ENCODE results near the gene GALC. TPM values are rescaled to one million over a fixed set of nuclear protein-coding genes. Genes with fewer than 3 reads are reported as not detected.

GALC gene
- total and polyA plus RNA-seq, 10 donors, result 3.8 to 61.7 (median 35.9) TPM

DNA sequence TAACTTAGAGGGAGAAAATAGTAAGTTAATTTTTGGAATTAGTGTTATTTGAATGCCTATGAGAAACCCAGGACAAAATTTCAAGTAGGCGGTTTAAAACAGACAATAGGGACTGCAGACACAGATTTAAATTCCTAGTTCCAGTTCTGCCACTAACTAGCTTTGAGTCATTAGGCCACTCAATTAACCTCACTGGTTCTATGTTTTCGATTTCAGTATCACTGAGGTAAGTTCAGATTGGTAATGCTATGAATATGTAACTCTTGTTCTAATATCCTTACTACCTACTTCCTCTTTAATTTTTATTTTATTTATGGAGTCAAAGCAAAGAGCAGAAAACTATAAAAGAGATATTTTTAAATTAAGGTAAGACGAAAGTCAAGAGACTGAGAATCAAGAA lies 52.6 kb downstream of the GALC start:
- no peak for DNase-seq
- H3K27ac ChIP-seq, result no peak overlapping the region
- H3K4me3 ChIP-seq, result no peak overlapping the region
- intact Hi-C loops (cut with DNase I; ENCODE audit: low total_unique reads), result loop anchor here (10.0 kb wide), 1 partner anchor 74 kb away; no protein-coding TSS in a partner anchor
- no peaks in the 10 kb centered on the region for H3K27me3 ChIP-seq (replicated peaks in 1 of 7)
- peaks cover 0 to 4% (median 0%) of the 10 kb centered on the region in 6 donors for H3K4me1 ChIP-seq
- H3K36me3 ChIP-seq, result peaks cover 0 to 95% (median 30%) of the 10 kb centered on the region in 6 donors
- WGBS, 5 donors, result 76 to 90% (median 83%) methylated on average over 3 of the region's 3 CpGs
- H3K9me3 ChIP-seq, result no peaks in the 10 kb centered on the region
- TF ChIP-seq POLR2AphosphoS5 (IDR thresholded peaks at IDR 0.05) (no peak), POLR2A (IDR thresholded peaks at IDR 0.05) (no peak)
- TF ChIP-seq, protein P1, sequence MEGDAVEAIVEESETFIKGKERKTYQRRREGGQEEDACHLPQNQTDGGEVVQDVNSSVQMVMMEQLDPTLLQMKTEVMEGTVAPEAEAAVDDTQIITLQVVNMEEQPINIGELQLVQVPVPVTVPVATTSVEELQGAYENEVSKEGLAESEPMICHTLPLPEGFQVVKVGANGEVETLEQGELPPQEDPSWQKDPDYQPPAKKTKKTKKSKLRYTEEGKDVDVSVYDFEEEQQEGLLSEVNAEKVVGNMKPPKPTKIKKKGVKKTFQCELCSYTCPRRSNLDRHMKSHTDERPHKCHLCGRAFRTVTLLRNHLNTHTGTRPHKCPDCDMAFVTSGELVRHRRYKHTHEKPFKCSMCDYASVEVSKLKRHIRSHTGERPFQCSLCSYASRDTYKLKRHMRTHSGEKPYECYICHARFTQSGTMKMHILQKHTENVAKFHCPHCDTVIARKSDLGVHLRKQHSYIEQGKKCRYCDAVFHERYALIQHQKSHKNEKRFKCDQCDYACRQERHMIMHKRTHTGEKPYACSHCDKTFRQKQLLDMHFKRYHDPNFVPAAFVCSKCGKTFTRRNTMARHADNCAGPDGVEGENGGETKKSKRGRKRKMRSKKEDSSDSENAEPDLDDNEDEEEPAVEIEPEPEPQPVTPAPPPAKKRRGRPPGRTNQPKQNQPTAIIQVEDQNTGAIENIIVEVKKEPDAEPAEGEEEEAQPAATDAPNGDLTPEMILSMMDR (IDR thresholded peaks at IDR 0.05 in 8 of 11, conservative IDR thresholded peaks at IDR 0.05 in 3 of 11), result no peak

DNA sequence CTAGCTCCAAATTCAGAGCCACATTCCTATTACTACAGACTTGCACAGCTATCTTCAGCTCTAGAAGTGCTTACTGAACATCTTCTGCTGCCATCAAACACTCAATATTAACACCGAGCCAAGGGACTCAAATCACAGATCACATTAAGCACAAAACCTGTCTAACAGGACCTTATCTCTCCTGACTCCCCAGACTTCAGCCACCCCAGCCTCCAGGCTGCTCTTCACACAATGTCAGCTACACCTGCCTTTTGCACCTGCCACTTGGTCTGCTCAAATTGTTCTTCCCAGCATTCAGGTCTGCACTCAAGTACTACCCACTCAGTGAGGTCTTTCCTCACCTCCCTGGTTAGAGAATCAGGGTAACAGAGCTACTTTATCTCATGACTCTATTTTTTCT lies 57.1 kb downstream of the GALC start:
- intact Hi-C loops (cut with DNase I; ENCODE audit: low total_unique reads), result no loop called here
- Histone ChIP-seq H3K9me3 (no peaks in the 10 kb centered on the region), H3K27me3 (replicated peaks in 1 of 7) (no peaks in the 10 kb centered on the region), H3K4me1 (no peaks in the 10 kb centered on the region), H3K27ac (no peak overlapping the region), H3K36me3 (peaks cover 2 to 83% (median 19%) of the 10 kb centered on the region in 6 donors), H3K4me3 (no peak overlapping the region)
- no peak for DNase-seq
- 91 to 100% (median 100%) methylated on average over 1 of the region's 1 CpG for WGBS, 5 donors
- TF ChIP-seq POLR2AphosphoS5 (IDR thresholded peaks at IDR 0.05), result no peak
- TF ChIP-seq, protein P1 (IDR thresholded peaks at IDR 0.05 in 8 of 11, conservative IDR thresholded peaks at IDR 0.05 in 3 of 11), result no peak
- no peak for TF ChIP-seq POLR2A (IDR thresholded peaks at IDR 0.05)

DNA sequence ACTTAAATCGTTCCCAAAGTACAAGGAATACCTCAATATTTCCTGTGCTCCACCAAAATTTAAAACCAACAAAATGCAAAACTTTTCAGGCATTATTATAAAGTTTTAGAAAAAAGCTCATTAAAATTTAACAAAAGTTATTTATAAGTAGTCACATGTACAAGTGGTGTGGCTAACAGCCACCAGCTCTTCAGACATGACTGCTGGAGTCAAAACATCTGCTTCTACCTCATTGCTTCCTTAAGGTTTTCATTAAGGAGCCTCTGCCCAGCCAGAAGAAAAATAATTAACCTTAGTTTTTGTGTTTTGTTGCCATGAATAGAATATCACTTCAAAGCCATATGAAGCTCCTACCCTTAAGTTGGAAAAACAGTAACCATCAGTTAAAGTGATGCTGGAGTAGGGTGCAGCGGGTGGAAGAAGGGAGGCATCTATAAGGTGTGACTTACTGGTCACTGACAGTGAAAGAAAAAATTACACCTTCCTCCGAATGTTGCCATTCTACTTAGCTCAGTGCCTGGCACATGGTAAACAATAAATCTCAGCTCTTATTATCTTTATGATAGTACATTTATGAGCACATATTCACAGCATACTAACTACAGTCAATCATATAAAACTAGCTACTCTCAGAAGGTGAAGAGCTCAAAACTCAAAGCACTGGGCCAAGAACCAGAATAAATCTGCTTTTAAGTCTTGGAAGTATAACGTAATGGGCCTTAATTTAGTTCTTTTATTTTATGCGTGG lies 57.7 kb downstream of the GALC start:
- TF ChIP-seq POLR2AphosphoS5 (IDR thresholded peaks at IDR 0.05) (no peak), POLR2A (IDR thresholded peaks at IDR 0.05) (no peak)
- TF ChIP-seq, protein P1 (IDR thresholded peaks at IDR 0.05 in 8 of 11, conservative IDR thresholded peaks at IDR 0.05 in 3 of 11), result no peak
- WGBS, 5 donors, result 36 to 51% (median 50%) methylated on average over 5 of the region's 5 CpGs
- DNase-seq, result no peak
- Histone ChIP-seq H3K27me3 (replicated peaks in 1 of 7) (no peaks in the 10 kb centered on the region), H3K4me1 (no peaks in the 10 kb centered on the region), H3K27ac (no peak overlapping the region), H3K4me3 (no peak overlapping the region), H3K36me3 (peaks cover 2 to 77% (median 17%) of the 10 kb centered on the region in 6 donors), H3K9me3 (no peaks in the 10 kb centered on the region)
- intact Hi-C loops (cut with DNase I; ENCODE audit: low total_unique reads), result no loop called here

DNA sequence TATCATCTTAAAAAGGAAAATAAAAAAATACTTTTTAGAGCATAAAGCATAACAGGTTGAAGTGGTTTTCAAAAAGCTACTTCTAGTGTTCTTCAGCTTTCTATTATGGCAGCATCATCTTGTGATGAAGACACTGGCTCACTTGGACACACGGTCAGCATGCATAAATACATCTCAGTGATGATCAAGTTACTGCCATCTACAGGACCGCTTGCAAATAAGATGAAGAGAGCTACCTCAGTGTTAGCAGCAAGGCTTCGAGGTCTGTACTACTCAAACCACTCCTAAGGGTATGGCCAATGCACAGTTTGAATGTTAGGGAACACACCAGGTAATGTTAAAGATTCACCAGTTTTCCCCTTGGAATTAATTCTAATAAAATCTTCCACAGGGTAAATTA lies 58.8 kb downstream of the GALC start:
- DNase-seq, result no peak
- TF ChIP-seq POLR2AphosphoS5 (IDR thresholded peaks at IDR 0.05), result no peak
- TF ChIP-seq POLR2A (IDR thresholded peaks at IDR 0.05), result no peak
- TF ChIP-seq, protein P1 (IDR thresholded peaks at IDR 0.05 in 8 of 11, conservative IDR thresholded peaks at IDR 0.05 in 3 of 11), result no peak
- intact Hi-C loops (cut with DNase I; ENCODE audit: low total_unique reads), result no loop called here
- Histone ChIP-seq H3K4me3 (no peak overlapping the region), H3K27ac (no peak overlapping the region), H3K36me3 (peaks cover 2 to 66% (median 14%) of the 10 kb centered on the region in 6 donors), H3K9me3 (no peaks in the 10 kb centered on the region), H3K4me1 (no peaks in the 10 kb centered on the region), H3K27me3 (replicated peaks in 1 of 7) (no peaks in the 10 kb centered on the region)
- WGBS, 5 donors, result 80 to 90% (median 88%) methylated on average over 3 of the region's 3 CpGs
